ENCODE data around the gene LRRC27.

The LRRC27 gene

GRCh38 chr10:132402781-132403241, 70.8 kb downstream of the LRRC27 start:
- DNase-seq (ENCODE audit: low read depth in 2 of 2) = no peak

DNA sequence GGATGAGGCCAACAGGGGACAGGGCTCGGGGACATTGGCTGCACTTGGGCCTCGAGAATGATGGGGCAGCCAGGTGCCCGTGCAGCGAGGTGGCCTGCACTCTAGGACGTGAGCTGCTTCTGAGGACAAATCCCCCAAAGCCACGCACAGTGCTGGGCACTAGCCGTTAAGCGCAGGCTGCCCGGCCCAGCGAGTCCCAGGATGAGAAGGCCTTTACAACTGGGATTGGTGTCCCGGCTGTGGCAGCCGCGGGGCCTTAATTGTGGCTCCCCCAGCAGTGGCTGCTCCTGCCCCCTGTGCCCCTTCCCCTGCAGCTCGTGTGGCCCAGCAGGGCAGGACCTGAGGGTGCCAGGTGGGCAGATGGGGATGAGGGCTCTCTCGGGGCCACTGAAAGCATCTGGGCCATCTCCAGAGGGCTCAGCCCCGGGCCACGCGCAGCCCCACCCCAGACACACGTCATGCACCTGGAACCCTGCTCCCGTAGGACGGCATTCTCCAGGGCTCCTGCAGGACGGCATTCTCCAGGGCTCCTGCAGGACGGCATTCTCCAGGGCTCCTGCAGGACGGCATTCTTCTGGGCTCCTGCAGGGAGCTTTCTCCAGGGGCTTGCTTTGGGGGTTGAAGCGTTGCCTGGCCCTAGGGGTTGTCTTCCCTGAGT, 71.6 kb downstream of the LRRC27 start:
- no peak for DNase-seq (ENCODE audit: low read depth in 2 of 2)

- DNase-seq (ENCODE audit: low read depth in 2 of 2) = no peak
These were observed 72.3 kb downstream of the LRRC27 start for GRCh38 chr10:132404169-132404880.

DNA sequence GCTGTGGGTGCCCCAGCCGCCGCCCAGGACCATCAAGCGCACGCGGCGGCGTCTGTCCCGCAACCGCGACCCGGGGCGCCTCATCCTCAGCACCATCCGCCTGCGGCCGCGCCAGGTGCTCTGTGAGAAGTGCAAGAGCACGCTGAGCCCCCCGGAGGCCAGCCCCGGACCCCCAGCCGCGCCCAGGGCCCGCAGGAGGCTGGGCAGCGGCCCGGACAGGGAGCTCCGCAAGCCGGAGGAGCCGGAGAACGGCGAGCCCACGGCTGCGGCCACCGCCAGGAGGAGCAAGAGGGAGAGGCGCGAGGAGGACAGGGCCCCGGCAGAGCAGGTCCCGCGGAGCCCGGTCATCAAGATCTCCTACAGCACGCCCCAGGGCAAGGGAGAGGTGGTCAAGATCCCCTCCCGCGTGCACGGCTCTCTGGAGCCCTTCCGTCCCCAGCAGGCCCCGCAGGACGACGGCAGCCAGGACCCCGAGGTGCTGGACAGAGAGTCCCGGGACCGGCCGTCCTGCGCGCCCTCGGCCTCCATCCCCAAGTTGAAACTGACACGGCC, 73.0 kb downstream of the LRRC27 start:
- DNase-seq (ENCODE audit: low read depth in 2 of 2) = no peak

- no peak for DNase-seq (ENCODE audit: low read depth in 2 of 2)
These were observed 73.5 kb downstream of the LRRC27 start for GRCh38 chr10:132405463-132405991.

DNA sequence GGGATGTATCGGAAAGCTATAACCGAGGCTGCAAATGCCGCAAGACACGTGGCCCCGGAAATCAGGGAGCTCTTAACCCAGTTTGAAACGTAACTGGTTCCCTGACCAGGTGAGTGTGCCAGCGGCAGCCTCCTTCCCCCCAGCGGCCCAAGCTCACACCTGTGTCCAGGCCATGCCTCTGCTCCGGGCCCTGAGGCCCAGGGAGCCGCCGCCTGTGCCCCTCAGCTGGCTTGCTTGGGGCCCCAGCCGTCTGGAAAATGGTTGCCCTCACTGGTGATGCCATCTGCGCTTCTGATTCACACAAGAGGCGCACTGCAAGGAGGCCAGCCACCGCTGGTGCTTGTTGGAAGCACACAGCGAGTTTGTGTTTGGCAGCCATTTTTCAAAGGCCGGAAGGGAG, 74.2 kb downstream of the LRRC27 start:
- no peak for DNase-seq (ENCODE audit: low read depth in 2 of 2)

DNA sequence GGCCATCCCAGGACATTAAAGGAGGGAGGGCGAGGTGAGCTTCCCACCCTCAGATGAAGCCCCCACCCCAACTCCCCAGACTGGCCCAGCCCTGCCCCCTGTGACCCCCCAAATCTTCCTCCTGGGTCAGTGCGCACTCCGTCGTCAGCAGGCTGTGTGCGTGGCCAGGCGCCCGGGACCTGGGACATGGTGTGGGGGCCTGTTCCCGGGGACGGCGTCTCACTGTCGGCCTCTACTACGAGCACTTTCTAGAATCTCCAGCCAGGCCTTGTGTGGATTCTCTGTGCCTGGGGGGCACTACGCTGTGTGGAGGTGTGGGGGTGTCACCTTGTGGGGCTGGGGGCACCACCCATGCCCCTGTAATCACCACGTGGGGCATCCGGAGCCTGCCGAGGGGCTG, 74.8 kb downstream of the LRRC27 start:
- no peak for DNase-seq (ENCODE audit: low read depth in 2 of 2)

- DNase-seq (ENCODE audit: low read depth in 2 of 2) = no peak
These were observed 75.3 kb downstream of the LRRC27 start for GRCh38 chr10:132407243-132407746.

GRCh38 chr10:132407846-132408278, 75.9 kb downstream of the LRRC27 start:
- no peak for DNase-seq (ENCODE audit: low read depth in 2 of 2)

DNA sequence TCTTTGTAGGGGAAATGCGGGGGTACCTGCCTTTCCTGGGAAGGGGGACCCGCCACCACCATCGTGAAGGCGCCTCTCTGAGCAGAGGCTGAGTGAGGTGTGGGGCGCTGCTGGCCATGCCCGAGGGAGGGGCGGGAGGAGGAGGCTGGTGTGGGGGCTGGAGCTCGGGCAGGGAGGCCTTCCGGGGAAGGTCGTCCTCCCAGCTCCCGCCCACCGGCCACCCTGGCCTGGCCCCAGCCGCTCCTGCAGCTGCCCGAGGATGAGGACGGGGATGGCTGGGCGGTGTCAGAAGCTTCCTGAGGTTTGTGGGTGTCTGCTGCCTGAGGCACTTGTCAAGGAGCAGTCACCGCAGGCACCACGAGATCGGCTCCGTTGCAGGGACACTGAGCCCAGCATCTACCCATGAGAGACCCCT, 76.4 kb downstream of the LRRC27 start:
- no peak for DNase-seq (ENCODE audit: low read depth in 2 of 2)

GRCh38 chr10:132408823-132409666, 77.1 kb downstream of the LRRC27 start:
- no peak for DNase-seq (ENCODE audit: low read depth in 2 of 2)

DNA sequence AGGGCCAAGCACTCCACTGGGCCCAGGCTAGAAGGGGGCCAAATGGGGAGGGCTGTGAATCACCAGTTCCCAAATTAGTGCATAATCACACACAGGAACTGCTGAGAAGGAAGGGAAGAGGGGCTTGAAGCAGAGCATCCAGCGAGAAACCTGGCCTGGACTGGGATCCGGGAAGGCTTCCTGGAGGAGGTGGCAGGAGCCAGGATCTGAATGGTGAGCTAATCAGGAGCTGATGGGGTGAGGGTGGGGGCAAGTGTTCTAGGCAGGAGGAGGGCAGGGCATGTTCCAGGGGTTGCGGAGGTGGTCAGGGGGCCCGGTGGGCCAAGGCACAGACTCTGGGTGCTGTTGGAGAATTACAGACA, 77.7 kb downstream of the LRRC27 start:
- DNase-seq (ENCODE audit: low read depth in 2 of 2) = no peak

GRCh38 chr10:132410056-132410778, 78.2 kb downstream of the LRRC27 start:
- DNase-seq (ENCODE audit: low read depth in 2 of 2) = no peak

DNA sequence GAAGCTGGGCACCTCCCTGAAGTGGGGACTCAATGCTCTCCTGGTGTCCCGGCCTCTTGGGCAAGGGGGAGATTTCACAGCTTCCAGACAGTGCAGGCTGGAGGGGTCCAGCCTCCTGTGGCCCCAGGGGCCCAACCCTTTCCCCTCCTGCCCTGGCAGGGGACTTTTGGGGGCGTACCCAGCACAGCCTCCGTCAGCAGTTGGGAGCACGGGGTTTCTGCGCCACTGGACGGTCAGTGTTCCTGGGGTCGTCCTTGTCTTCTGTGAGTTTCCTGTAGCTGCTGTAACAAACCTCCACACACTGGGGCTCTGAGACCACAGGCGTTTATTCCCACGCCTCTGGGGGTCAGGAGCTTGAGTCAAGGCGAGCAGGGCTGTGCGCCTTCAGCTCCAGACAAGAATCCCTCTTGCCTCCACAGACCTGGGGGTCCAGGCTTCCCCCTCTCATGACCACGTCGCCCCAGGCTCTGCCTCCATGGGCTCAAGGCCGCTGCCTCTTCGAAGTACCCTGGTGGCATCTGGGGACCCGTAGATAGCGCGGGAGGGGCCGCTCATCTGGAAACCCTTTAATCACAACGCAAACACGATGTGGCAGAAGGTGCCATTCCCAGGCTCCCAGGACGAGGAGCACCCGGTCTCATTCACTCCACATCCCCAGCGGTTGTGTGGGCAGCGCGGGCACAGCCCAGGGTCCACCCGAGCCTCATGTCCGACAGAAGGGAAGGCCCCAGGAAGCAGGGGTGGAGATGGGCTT, 79.0 kb downstream of the LRRC27 start:
- DNase-seq (ENCODE audit: low read depth in 2 of 2) = no peak

DNA sequence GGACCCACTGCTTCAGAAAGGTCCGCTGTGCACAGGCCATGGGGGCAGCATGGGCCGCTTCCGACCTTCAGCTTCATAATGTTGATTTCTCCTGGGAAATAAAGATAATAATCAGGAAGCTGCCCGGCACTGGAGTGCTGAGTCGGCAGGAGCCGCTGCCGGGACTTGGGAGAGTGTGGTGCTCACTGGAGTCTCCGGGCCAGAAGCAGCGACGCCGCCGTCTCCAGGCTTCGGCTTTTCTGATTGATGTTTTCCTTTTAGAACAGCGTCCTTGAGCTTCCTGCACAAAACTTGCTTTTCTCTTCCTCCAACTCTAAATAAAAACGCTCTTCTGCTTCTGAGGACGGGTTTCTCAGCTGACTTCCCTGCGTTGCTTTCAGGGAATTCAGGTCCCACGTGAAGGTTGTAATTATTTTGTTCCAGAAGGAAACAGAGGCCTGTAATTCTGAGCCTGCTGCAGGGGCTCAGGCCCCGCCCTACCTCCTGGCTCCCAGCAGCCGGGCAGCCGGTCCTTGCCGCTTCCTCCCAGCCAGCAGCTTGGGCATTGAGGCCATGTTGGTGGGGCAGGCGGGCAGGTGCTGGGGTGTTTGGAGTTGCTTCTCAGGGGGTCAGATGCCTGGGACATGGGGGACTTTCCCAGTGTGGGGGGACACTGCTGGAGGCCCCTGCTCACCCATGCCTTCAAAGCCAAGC, 79.7 kb downstream of the LRRC27 start:
- DNase-seq (ENCODE audit: low read depth in 2 of 2) = no peak

GRCh38 chr10:132412316-132413192, 80.6 kb downstream of the LRRC27 start:
- DNase-seq (ENCODE audit: low read depth in 2 of 2) = no peak

GRCh38 chr10:132413226-132414205, 81.5 kb downstream of the LRRC27 start:
- DNase-seq (ENCODE audit: low read depth in 2 of 2) = no peak

All from fibroblast of skin of left quadriceps (primary cell).